ENCODE results near the gene EFCAB5. TPM values are rescaled to one million over a fixed set of nuclear protein-coding genes. Genes with fewer than 3 reads are reported as not detected.

The EFCAB5 gene
- total and polyA plus RNA-seq, 2 of the 13 experiments (the other 11 are each of a cell fraction or from before 2014, with no cell fraction given), result 0.15 TPM; not detected in 1

DNA sequence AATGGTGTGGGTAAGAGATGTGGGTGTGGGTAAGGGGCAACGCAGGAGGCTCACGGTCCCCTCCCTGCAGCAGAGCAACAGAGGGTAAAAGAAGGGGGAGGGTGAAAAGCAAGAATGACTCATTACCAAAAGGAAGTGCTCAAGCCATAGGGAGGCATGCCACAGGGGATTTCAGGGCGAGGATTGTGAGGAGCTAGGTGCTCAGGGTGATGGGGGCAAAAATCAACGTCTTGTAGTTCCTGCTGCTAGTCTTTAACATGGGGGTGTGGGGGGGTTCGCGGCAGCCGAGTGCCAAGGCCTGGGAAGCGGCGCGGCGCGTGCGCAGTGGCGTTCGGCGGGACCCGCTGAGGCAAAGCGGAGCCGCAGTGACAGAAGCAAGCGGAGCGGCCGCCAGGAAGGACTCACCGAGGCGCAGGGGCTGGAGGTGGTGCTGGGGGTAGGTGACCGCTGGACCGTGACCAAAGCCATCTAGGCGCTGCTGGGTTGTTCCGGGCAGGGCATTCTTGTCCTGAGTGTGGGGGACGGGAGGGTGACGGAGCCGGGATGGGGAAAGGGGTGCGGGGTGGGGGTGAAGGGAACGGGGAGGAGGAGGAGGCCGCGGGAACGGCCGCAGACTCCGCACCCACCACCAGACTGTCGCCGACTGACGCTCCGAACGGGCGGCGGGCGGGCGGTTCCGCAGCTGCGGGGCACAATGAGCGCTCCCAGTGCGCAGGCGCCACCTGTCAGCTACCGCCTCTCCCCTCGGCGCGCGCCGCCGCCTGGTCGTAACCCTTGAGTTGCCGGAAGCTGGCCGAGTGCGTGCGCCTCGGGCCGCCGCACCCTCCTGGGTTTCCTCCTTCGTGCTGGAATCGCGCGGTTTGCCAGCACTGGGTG, 11.7 kb upstream of the EFCAB5 start, which contains the start of gene SSH2 (continued):
- TF ChIP-seq BRF2 (CRISPR knock-in tag; IDR thresholded peaks at IDR 0.05) (no peak), CHD2 (IDR thresholded peaks at IDR 0.05; ENCODE audit: low read depth, low read length) (no peak), ARNT (IDR thresholded peaks at IDR 0.05) (no peak), GZF1 (CRISPR knock-in tag; IDR thresholded peaks at IDR 0.05) (no peak), ZNF747 (CRISPR knock-in tag; IDR thresholded peaks at IDR 0.05; ENCODE audit: borderline replicate concordance) (no peak), HBP1 (CRISPR knock-in tag; IDR thresholded peaks at IDR 0.05; ENCODE audit: low read depth) (0 out of 2 replicates have a peak, but pooled peaks have one; percentile 17), U2AF1 (optimal IDR thresholded peaks at IDR 0.05; ENCODE audit: low read depth, low read length) (no peak), SRSF1 (optimal IDR thresholded peaks at IDR 0.05; ENCODE audit: low read depth, low read length) (peak; percentile 32), ZNF761 (CRISPR knock-in tag; conservative IDR thresholded peaks at IDR 0.05) (0 out of 2 replicates have a peak, but pooled peaks have one; percentile 37), SP2 (CRISPR knock-in tag; IDR thresholded peaks at IDR 0.05) (no peak), ZSCAN29 (CRISPR knock-in tag; conservative IDR thresholded peaks at IDR 0.05) (no peak), NRL (CRISPR knock-in tag; IDR thresholded peaks at IDR 0.05; ENCODE audit: borderline replicate concordance) (no peak), MNT (IDR thresholded peaks at IDR 0.05) (no peak; the same call in 1 of the 2 replicates), ZNF276 (CRISPR knock-in tag; IDR thresholded peaks at IDR 0.05; ENCODE audit: low read depth) (no peak), DNMT1 (CRISPR knock-in tag; IDR thresholded peaks at IDR 0.05) (no peak), PCBP2 (optimal IDR thresholded peaks at IDR 0.05; ENCODE audit: low read depth, low read length, poor library complexity, severe bottlenecking) (no peak), ZFP82 (CRISPR knock-in tag; IDR thresholded peaks at IDR 0.05; ENCODE audit: borderline replicate concordance) (no peak)
- TF ChIP-seq, protein P1, sequence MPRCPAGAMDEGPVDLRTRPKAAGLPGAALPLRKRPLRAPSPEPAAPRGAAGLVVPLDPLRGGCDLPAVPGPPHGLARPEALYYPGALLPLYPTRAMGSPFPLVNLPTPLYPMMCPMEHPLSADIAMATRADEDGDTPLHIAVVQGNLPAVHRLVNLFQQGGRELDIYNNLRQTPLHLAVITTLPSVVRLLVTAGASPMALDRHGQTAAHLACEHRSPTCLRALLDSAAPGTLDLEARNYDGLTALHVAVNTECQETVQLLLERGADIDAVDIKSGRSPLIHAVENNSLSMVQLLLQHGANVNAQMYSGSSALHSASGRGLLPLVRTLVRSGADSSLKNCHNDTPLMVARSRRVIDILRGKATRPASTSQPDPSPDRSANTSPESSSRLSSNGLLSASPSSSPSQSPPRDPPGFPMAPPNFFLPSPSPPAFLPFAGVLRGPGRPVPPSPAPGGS (CRISPR knock-in tag; IDR thresholded peaks at IDR 0.05), result peak; percentile 49; the same call in 1 of the 2 replicates
- TF ChIP-seq, protein P2, sequence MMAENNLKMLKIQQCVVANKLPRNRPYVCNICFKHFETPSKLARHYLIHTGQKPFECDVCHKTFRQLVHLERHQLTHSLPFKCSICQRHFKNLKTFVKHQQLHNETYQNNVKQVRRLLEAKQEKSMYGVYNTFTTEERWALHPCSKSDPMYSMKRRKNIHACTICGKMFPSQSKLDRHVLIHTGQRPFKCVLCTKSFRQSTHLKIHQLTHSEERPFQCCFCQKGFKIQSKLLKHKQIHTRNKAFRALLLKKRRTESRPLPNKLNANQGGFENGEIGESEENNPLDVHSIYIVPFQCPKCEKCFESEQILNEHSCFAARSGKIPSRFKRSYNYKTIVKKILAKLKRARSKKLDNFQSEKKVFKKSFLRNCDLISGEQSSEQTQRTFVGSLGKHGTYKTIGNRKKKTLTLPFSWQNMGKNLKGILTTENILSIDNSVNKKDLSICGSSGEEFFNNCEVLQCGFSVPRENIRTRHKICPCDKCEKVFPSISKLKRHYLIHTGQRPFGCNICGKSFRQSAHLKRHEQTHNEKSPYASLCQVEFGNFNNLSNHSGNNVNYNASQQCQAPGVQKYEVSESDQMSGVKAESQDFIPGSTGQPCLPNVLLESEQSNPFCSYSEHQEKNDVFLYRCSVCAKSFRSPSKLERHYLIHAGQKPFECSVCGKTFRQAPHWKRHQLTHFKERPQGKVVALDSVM (CRISPR knock-in tag; IDR thresholded peaks at IDR 0.05), result peak; percentile 24; the same call in 1 of the 2 replicates
